Measurements from ENCODE around the gene LTA4H. TPM values are rescaled to one million over a fixed set of nuclear protein-coding genes. Genes with fewer than 3 reads are reported as not detected.

The LTA4H gene
- total RNA-seq, 2 donors from 2014 or later, result 41.2 to 57.6 TPM

DNA sequence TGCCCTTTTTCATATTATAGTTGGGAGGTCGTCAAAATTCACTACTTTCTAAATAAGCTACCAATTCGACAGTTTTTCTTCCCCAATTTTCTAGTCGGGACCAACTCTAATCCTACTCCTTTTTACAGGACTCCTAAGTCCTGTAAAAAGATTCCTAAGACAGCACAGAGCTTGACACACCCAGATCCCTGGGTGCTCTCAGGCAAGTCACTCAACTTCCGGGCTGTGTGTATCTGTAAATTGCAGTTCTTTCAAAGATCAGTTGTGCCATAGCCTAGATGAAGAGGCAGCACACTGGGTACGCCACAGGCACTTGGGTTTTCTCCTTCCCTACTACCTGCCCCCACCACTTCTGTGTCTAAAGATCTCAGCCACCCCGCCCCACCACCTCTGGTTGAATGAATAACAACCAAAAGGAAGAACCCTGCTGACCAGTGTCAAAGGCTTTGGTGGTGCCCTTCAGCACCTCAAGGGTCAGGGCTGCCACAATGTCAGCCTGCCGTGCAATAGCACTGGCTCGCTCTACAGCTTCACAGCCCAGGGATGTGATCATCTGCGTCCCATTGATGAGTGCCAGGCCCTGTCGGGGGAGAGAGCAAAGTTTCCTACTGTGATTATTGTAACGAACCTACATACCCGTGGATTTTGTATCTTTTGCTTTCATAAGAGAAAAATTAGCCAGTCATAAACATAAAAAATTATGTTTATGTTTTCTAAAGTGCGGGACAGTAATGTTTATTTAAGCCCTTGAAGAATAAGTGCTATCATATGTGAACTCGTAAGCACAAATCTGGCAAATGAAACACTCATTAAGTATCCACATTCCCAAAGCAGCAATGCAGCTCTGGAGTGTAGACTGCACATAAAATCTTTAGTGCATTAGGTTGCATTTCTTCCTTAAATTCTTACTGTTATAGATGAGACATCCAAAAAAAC, 48.5 kb downstream of the LTA4H start:
- TF ChIP-seq, protein P1, sequence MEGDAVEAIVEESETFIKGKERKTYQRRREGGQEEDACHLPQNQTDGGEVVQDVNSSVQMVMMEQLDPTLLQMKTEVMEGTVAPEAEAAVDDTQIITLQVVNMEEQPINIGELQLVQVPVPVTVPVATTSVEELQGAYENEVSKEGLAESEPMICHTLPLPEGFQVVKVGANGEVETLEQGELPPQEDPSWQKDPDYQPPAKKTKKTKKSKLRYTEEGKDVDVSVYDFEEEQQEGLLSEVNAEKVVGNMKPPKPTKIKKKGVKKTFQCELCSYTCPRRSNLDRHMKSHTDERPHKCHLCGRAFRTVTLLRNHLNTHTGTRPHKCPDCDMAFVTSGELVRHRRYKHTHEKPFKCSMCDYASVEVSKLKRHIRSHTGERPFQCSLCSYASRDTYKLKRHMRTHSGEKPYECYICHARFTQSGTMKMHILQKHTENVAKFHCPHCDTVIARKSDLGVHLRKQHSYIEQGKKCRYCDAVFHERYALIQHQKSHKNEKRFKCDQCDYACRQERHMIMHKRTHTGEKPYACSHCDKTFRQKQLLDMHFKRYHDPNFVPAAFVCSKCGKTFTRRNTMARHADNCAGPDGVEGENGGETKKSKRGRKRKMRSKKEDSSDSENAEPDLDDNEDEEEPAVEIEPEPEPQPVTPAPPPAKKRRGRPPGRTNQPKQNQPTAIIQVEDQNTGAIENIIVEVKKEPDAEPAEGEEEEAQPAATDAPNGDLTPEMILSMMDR (IDR thresholded peaks at IDR 0.05), result no peak
- TF ChIP-seq POLR2A (IDR thresholded peaks at IDR 0.05), result no peak
- ATAC-seq (no peak), DNase-seq (no peak)
- intact Hi-C loops (cut with DNase I), result no loop called here
- Histone ChIP-seq H3K27me3 (no peaks in the 10 kb centered on the region), H3K36me3 (replicated peaks in 1 of 2; ENCODE audit: insufficient read depth in 1 of 2, low read depth in 2 of 2) (no peaks in the 10 kb centered on the region), H3K4me3 (no peak overlapping the region), H3K9me3 (no peaks in the 10 kb centered on the region), H3K27ac (no peak overlapping the region), H3K4me1 (no peaks in the 10 kb centered on the region)
- 75 to 76% methylated on average over 14 of the region's 14 CpGs for WGBS, 2 donors

DNA sequence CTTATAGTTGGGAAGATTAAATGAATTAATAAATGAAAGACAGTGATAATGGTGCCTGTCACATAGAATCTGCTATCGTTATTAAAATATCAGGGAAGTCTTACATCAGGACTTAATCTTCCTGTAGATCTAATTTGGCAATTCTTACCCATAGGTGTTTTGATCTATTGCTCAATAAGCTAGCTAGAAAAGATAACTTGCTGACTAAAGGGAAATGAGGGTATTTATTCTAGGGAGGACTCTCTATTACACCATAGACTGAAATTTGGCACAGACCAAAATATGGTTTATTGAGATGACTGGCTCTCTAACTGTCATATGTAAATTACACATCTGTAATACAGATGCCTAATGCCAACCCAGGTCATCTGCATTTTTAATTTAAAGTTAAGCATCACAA, 50.7 kb downstream of the LTA4H start:
- H3K27ac ChIP-seq, result no peak overlapping the region
- no peaks in the 10 kb centered on the region for H3K36me3 ChIP-seq (replicated peaks in 1 of 2; ENCODE audit: insufficient read depth in 1 of 2, low read depth in 2 of 2)
- intact Hi-C loops (cut with DNase I), result no loop called here
- WGBS, 2 donors, result 83 to 88% methylated on average over 1 of the region's 1 CpG
- no peak overlapping the region for H3K4me3 ChIP-seq
- ATAC-seq, result no peak
- H3K4me1 ChIP-seq, result no peaks in the 10 kb centered on the region
- TF ChIP-seq POLR2A (IDR thresholded peaks at IDR 0.05), result no peak
- TF ChIP-seq, protein P1 (IDR thresholded peaks at IDR 0.05), result no peak
- H3K9me3 ChIP-seq, result no peaks in the 10 kb centered on the region
- no peaks in the 10 kb centered on the region for H3K27me3 ChIP-seq
- no peak for DNase-seq

- Histone ChIP-seq H3K36me3 (replicated peaks in 1 of 2; ENCODE audit: insufficient read depth in 1 of 2, low read depth in 2 of 2) (no peaks in the 10 kb centered on the region), H3K27me3 (no peaks in the 10 kb centered on the region), H3K4me3 (no peak overlapping the region), H3K9me3 (no peaks in the 10 kb centered on the region), H3K27ac (no peak overlapping the region), H3K4me1 (no peaks in the 10 kb centered on the region)
- WGBS, 2 donors, result 47 to 56% methylated on average over 1 of the region's 1 CpG
- no peak for TF ChIP-seq POLR2A (IDR thresholded peaks at IDR 0.05)
- TF ChIP-seq, protein P1 (IDR thresholded peaks at IDR 0.05), result no peak
- no peak for DNase-seq
- no peak for ATAC-seq
- intact Hi-C loops (cut with DNase I), result no loop called here
These were observed 52.8 kb downstream of the LTA4H start for GRCh38 chr12:95982602-95983001.

DNA sequence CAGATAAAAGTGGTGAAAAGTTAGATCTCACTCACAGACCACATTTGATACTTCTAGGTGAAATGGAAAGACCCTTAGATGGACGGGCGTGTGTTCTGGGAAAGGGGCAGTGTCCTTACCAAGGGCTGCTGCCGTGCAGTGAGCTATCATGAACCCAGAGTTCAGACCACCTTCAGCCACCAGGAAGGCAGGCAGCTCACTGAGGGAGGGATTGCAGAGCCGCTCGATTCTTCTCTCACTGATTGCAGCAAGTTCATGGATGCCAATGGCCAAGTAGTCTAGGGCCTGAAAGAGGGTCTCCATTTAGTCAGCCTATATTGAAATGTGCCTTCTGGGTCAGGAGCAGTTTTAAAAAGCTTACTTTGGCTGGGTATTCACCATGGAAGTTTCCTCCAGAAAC, 55.0 kb downstream of the LTA4H start:
- H3K27me3 ChIP-seq, result no peaks in the 10 kb centered on the region
- WGBS, 2 donors, result 81 to 91% methylated on average over 5 of the region's 5 CpGs
- no peak for ATAC-seq

More for the DNA sequence above, 55.0 kb downstream of the LTA4H start:
- Histone ChIP-seq H3K9me3 (no peaks in the 10 kb centered on the region), H3K27ac (no peak overlapping the region), H3K4me1 (no peaks in the 10 kb centered on the region), H3K4me3 (no peak overlapping the region), H3K36me3 (replicated peaks in 1 of 2; ENCODE audit: insufficient read depth in 1 of 2, low read depth in 2 of 2) (no peaks in the 10 kb centered on the region)
- DNase-seq, result no peak
- no peak for TF ChIP-seq POLR2A (IDR thresholded peaks at IDR 0.05)
- TF ChIP-seq, protein P1 (IDR thresholded peaks at IDR 0.05), result no peak
- intact Hi-C loops (cut with DNase I), result no loop called here
